ENCODE data around the gene C1QTNF1.

The C1QTNF1 gene

DNA sequence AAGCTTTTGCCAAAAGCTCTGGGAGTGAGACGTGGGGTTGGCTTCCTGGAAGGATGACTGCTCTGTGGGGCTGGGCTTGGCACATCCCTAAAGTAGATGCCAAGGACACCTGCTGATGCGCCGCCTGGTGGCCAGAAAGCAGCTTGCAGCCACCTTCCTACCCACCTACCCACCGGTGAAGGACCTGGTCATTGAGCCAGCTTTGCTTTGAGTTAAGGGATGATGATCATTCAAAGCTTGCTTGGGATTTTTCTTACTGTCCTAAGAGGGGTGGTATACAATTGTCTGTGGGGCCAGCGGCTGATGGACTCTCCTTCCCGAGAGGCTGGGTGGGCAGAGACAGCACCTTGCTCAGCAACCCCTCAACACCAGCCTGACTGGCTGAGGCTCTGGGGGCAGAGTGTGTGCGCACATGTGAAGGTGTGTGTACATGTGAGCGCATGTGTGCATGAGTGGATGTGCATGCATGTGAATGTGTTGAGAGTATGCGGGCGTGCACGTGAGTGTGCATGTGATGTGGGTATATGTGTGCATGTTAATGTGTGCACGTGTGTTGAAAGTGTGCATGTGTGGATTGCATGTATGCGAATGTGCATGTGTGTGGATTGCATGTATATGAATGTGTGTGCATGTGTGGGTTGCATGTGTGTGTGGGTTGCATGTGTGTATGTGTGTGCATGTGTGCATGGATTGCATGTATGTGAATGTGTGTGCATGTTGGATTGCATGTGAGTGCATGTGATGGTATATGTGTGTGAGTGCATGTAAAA lies 18.6 kb downstream of the C1QTNF1 start:
- no peak for FAIRE-seq

DNA sequence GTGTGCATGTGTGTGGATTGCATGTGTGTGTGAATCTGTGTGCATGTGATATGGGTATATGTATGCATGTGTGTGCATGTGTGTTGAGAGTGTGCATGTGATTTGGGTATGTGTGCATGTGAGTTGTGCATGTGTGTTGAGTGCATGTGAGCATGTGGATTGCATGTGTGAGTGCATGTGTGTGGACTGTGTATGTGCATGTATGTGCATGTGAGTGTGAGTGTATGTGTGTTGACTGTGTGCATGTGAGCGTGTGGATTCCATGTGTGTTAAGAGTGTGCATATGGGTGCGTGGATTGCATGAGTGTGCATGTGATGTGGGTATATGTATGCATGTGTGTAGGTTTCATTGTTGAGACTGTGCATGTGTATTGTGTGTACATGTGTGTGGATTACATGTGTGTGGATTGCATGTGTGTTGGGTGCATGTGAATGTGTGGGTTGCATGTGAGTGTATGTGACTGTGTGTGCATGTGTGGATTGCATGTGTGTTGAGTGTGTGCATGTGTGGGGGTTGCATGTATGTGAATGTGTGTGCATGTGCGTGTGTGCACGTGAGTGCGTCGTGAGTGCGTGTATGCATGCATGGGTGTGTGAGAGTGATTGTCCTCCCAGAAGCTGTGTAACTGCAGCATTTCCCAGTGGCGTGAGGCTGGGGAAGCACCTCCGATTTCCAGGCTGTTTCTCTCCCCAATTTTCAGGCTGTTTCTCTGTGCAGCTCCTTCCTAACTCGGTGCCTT lies 19.4 kb downstream of the C1QTNF1 start:
- no peak for FAIRE-seq

DNA sequence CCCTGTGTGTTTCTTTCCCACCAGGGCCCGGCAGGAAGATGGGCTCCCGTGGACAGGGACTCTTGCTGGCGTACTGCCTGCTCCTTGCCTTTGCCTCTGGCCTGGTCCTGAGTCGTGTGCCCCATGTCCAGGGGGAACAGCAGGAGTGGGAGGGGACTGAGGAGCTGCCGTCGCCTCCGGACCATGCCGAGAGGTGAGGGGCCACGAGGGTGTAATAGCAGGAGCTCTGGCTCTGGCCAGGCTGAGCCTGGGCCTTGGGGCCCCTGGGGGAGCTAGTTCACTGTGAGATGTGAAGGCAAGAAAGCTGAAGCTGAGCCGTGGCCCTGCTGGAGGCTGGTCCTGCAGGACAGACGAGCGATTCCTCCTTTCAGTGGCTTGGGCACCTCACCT lies 20.0 kb downstream of the C1QTNF1 start:
- no peak for FAIRE-seq

DNA sequence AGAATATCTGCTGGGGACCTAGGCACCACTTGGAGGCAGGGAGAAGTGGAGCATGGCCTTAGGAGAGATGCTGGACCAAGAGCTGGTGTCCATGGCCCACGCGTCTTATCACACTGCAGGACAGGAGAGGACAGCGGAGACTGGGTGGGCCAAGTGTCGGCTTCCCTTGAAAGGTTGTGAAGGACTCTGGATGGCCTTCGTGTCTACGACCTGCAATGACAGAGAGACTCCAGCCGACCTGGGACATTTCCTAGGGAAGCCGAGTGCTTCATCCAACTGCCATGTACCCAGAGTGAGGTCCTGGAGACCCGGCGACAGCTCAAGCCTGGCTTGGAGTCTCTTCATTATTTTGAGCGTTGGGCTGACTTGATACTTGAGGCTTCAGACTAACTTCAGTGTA lies 20.5 kb downstream of the C1QTNF1 start:
- FAIRE-seq, result no peak

DNA sequence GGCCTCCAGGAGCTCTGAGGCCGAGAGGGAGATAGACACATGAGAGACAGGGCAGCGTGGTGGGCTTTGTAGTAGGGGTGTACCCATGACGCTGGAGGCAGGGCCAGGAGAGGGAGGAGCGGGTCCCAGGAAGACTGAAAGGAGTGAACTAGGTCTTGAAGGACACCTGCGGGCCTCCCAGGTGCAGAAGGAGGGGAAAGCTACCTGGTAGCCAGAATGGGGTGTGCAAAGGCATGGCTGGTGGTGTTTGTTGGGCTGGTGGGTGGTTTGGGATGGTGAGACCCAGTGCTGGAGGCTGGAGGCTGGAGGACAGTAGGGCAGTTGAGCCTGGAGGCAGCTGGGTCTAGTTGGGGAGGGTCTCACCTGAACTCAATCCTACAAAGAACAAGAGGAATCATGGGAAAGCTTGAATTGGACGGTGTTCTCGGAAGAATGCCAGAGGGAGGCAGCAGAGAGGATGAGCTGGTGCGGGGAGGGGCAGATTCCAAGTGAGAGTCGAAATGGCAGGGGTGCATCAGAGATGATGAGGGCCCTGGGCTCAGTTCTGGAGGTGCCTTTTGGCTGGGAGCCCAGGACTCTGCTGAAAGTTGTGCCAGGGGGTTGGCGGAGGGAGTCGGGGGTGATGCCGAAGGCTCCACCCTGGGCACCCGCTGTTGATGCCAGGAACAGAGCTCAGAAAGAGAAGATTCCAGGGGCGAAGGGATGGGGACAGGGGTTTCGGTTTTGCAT lies 21.2 kb downstream of the C1QTNF1 start:
- no peak for FAIRE-seq

DNA sequence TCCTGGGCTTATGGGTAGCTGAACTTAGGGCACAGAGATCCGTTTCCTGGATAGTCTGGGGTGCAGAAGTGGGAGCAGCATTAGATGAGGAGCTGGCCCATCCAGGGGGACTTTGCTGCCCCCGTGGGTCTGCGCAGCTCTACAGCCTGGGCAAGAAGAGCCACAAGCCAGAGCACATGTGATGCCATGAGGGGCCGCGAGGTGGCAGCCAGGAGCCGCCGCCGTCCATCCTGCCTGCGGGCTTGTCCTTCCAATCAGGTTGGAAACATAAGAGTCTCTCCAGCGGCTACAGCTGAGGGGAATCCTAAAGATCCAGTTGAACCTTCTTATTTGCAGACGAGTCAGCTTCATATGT lies 21.9 kb downstream of the C1QTNF1 start:
- FAIRE-seq, result no peak

DNA sequence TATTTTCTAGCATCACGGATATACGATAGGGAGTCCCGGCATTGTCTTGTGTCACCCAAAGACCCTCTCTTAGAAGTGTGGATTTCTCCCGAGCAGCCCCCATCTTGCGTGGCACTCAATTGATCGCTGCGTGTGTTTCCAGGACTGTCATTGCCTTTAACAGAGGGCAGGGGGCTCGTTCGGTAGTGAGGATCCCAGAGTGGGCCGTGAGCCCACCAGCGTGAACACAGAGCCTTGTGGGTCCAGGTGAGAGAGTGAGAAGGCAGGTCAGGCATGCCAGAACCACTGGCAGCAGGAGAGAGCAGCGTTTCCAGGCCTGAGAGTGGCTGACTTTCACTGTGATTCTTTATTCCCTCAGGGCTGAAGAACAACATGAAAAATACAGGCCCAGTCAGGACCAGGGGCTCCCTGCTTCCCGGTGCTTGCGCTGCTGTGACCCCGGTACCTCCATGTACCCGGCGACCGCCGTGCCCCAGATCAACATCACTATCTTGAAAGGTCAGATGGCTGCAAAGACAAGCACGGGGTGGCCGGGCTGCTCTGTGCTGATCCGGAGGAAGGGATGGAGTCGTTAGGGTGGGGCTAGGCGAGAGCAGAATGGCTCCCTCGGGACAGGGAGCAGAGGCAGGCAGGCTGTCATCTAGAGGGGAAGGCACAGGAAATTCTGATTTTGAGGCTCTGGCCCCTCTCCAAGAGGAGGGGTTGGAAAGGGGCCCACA lies 22.4 kb downstream of the C1QTNF1 start:
- FAIRE-seq, result no peak

DNA sequence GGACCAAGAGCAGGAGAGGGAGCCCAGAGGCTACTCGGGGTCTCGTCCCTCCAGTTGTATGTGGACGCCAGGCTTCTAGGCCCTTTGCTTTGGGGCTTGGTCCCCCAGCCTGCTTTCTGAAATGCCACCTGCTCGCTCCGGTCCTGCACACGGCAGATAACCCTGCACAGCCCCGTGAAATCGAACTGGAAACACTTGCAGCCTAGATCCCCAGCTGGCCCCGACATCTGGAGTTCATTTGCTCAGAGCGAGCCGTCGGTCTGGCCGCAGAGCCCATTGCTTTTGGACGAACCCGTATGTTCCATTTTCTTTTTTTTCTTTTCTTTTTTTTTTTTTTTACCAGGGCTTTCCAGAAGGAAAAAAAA lies 22.9 kb downstream of the C1QTNF1 start:
- FAIRE-seq, result no peak

DNA sequence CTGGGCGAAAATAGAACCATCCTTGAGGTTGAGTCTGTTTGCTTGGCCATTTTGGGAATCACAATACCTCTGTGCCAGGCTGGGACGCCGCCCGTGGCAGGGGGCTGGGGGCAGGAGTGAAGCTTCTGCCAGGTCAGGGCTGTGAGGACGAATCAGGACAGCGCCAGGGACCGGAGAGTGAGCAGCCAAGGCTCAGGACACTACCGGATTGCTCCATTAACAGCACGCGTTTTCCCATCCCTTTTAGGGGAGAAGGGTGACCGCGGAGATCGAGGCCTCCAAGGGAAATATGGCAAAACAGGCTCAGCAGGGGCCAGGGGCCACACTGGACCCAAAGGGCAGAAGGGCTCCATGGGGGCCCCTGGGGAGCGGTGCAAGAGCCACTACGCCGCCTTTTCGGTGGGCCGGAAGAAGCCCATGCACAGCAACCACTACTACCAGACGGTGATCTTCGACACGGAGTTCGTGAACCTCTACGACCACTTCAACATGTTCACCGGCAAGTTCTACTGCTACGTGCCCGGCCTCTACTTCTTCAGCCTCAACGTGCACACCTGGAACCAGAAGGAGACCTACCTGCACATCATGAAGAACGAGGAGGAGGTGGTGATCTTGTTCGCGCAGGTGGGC lies 23.4 kb downstream of the C1QTNF1 start:
- no peak for FAIRE-seq

DNA sequence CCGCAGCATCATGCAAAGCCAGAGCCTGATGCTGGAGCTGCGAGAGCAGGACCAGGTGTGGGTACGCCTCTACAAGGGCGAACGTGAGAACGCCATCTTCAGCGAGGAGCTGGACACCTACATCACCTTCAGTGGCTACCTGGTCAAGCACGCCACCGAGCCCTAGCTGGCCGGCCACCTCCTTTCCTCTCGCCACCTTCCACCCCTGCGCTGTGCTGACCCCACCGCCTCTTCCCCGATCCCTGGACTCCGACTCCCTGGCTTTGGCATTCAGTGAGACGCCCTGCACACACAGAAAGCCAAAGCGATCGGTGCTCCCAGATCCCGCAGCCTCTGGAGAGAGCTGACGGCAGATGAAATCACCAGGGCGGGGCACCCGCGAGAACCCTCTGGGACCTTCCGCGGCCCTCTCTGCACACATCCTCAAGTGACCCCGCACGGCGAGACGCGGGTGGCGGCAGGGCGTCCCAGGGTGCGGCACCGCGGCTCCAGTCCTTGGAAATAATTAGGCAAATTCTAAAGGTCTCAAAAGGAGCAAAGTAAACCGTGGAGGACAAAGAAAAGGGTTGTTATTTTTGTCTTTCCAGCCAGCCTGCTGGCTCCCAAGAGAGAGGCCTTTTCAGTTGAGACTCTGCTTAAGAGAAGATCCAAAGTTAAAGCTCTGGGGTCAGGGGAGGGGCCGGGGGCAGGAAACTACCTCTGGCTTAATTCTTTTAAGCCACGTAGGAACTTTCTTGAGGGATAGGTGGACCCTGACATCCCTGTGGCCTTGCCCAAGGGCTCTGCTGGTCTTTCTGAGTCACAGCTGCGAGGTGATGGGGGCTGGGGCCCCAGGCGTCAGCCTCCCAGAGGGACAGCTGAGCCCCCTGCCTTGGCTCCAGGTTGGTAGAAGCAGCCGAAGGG lies 24.2 kb downstream of the C1QTNF1 start:
- no peak for FAIRE-seq

DNA sequence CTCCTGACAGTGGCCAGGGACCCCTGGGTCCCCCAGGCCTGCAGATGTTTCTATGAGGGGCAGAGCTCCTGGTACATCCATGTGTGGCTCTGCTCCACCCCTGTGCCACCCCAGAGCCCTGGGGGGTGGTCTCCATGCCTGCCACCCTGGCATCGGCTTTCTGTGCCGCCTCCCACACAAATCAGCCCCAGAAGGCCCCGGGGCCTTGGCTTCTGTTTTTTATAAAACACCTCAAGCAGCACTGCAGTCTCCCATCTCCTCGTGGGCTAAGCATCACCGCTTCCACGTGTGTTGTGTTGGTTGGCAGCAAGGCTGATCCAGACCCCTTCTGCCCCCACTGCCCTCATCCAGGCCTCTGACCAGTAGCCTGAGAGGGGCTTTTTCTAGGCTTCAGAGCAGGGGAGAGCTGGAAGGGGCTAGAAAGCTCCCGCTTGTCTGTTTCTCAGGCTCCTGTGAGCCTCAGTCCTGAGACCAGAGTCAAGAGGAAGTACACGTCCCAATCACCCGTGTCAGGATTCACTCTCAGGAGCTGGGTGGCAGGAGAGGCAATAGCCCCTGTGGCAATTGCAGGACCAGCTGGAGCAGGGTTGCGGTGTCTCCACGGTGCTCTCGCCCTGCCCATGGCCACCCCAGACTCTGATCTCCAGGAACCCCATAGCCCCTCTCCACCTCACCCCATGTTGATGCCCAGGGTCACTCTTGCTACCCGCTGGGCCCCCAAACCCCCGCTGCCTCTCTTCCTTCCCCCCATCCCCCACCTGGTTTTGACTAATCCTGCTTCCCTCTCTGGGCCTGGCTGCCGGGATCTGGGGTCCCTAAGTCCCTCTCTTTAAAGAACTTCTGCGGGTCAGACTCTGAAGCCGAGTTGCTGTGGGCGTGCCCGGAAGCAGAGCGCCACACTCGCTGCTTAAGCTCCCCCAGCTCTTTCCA lies 25.1 kb downstream of the C1QTNF1 start:
- no peak for FAIRE-seq

DNA sequence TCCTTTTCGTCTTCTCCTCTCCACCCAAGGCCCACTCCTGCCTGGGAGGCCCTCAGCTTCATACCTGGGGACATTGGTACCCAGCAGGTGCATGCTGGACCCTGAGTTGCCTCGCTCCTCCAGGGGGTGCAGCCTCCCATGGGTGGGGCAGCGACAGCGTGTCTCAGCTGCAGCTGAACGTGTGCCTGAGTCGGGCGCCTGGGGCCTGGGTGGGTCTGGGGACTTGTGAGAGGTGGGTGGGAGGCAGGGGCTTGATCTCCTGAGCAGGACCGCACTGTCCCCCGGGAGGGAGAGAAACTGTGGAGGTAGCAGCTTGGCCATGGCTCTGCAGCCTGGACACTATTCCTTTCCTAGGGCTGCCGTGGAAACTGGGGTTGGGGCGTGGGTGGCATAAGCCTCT lies 25.9 kb downstream of the C1QTNF1 start:
- no peak for FAIRE-seq

DNA sequence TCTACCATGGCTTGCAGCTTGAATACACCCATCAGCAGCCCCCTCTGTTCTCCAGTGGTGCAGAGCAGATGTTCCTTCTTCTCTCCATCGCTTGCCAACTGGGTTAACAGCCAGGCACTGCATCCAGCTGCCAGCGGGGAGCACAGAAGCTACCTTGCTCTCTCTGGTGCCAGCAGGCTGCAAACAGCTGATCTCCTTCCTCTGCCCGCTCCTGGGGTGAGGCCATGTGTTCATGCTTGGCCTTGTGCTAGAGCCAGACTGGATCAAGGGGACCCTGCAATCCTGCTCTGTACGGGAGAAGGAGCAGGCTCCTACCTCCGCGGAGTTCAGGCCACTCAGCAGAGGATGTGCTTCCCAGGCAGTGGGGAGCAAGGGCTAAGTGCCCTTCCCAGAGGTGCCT lies 26.6 kb downstream of the C1QTNF1 start:
- no peak for FAIRE-seq

DNA sequence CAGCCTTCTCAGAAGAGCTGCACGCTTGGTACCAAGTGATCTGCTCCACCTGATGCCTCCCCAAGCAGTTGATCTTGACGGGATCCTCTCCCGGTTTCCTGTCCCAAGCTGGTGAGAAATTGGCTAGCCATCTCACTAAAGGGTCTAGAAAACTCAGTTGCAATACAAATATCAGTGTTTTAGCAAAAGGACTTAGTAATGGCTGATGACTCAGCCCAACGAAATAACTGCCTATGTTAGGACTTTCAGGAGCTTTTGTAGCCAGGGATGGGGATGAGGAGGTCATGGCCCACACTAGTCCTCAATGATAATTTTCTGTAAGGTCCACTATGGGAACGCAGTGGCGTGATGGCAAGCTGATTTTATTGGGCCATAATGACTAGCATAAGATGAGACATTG lies 27.3 kb downstream of the C1QTNF1 start:
- no peak for FAIRE-seq

DNA sequence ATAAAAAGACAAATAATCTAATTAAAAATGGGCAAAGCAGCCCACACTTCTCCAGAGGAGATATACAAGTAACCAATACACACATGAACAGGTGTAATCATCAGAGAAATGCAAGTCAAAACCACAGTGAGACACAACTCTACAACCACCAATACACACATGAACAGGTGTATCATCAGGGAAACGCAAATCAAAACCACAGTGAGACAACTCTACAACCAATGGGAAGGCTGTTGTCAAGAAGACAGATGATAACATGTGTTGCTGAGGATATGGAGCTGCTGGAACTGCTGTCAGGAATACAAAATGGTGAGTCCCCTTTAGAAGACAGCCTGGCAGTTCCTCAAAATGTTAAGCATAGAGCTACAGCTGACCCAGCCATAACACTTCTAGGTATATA lies 28.2 kb downstream of the C1QTNF1 start:
- FAIRE-seq, result no peak

DNA sequence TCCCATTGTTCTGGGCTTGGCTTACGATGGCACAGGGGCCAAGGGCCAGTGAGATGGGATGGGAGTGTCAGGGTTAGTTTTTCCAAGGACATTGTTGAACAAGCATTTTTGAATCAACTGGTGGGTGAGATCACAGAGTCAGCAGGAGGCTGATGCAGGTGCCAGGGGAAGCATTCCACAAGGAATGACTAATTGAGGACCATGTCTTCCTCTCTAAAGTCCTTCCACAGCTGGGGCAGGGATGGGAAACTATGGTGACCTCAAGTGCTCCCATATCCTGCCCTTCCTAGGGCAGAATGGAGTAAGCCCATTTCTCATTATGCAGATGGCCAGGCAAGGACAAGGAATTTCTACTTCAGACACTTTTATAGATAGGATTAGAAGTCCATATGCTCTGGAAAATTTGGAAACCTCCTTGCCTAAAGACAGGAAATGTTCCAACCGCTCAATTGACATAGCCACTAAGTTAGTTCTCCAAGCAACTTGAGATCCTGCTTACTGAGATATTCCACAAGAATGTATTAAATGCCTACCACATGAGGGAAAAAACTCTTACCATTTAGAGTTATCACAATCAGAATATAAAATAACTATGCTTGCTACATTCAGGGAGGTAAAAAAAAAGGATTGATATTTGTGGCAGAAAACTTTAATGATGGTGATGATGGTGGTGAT lies 29.4 kb downstream of the C1QTNF1 start:
- FAIRE-seq, result no peak

DNA sequence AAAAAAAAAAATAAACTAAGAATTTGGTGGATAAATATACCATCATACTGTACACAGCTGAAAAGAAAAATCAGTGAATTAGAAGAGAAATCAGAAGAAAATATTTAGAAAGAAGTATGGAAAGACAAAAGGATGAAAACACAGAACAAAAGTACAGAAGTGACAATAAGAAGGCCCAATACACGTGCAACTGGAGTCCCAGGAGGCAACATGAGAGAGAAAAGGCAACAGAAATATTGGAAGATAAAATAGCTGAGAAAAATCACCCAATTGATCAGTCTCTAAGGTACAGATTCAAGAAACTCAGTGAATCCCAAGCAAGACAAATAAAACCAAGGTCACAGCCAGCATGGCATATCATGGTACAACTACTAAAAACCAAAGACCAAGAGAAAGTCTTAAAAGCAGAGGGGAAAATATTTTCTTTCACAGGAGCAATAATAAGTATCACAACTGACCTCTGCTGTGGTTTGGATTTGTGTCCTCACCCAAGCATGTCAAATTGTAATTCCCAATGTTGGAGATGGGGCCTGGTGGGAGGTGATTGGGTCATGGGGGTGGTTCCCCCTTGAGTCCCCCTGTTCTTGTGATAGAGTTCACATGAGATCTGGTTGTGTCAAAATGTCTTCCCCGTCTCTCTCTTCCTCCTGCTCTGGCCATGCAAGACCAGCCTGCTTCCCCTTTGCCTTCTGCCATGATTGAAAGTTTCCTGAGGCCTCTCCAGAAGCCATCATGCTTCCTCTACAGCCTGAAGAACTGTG lies 30.4 kb downstream of the C1QTNF1 start:
- FAIRE-seq, result no peak

DNA sequence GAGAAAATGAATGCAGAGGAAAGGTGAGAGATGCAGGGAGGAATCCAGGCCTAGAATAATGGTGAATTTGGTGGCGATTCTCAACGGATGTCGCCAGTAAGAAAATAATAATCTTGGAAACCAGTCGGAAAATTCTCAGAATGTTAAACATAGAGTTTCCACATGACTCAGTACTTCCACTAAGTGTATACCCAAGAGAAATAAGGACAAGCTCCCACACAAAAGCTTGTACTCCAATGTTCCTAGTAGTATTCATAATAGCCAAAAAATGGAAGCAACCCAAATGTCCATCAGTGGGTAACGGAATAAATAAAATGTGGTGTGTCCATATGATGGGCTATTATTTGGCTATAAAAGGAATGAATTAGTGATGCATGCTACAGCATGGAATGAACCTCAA lies 31.2 kb downstream of the C1QTNF1 start:
- no peak for FAIRE-seq

DNA sequence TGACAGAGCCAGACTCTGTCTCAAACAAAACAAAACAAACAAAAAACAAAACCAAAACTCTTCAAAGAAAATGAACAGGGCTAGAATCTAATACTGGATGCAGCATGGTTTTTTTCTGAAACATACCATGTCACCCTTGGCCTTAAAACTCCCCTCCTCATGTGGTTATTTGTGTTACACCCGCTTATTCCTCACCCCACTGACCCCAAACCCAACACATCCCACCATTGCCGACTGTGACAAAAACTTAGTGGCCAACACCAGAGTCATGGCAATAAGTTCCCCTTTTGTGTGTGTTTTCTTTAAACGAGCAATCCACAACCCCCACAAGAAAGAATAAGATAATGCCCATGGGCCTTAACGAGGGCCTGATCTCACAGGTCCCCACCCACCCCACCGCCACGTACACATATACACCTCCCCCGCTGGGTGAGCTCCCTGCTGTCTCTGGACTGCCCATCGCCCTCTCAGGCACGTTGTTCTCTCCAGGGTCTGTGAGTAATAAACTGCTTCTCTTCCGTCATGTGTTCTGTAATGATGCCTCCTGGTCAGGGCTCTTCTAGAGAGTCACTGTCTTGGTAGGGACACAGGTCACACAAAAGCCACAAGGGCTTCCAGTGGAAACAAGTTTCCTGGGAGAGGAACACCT lies 33.9 kb downstream of the C1QTNF1 start:
- no peak for FAIRE-seq
